ENCODE measurements around the gene CLRN3.

Gene CLRN3

GRCh38 chr10:127873901-127874470, 18.8 kb downstream of the CLRN3 start:
- CTCF ChIA-PET: no interaction called here
- H3K4me3 ChIP-seq (ENCODE audit: low read depth, low read length): no peak overlapping the region
- POLR2A ChIA-PET: no interaction called here
- DNase-seq (ENCODE audit: low read depth, low spot score): no peak
- no peak for TF ChIP-seq CTCF (IDR thresholded peaks at IDR 0.05; ENCODE audit: insufficient read depth, low read length, missing control alignments)

- DNase-seq (ENCODE audit: low read depth, low spot score): no peak
- CTCF ChIA-PET: no interaction called here
Observed at GRCh38 chr10:127872871-127873600, 19.7 kb downstream of the CLRN3 start.

GRCh38 chr10:127872011-127872761, 20.6 kb downstream of the CLRN3 start:
- ChIA-PET CTCF (no interaction called here), POLR2A (no interaction called here)
- H3K4me3 ChIP-seq (ENCODE audit: low read depth, low read length): no peak overlapping the region
- no peak for DNase-seq (ENCODE audit: low read depth, low spot score)
- no peak for TF ChIP-seq CTCF (IDR thresholded peaks at IDR 0.05; ENCODE audit: insufficient read depth, low read length, missing control alignments)

More at GRCh38 chr10:127872871-127873600, 19.7 kb downstream of the CLRN3 start:
- no peak overlapping the region for H3K4me3 ChIP-seq (ENCODE audit: low read depth, low read length)
- POLR2A ChIA-PET: no interaction called here
- TF ChIP-seq CTCF (IDR thresholded peaks at IDR 0.05; ENCODE audit: insufficient read depth, low read length, missing control alignments): no peak

GRCh38 chr10:127871631-127872010, 21.1 kb downstream of the CLRN3 start:
- TF ChIP-seq CTCF (IDR thresholded peaks at IDR 0.05; ENCODE audit: insufficient read depth, low read length, missing control alignments): no peak
- ChIA-PET CTCF (no interaction called here), POLR2A (no interaction called here)
- no peak for DNase-seq (ENCODE audit: low read depth, low spot score)
- H3K4me3 ChIP-seq (ENCODE audit: low read depth, low read length): no peak overlapping the region

- DNase-seq (ENCODE audit: low read depth, low spot score): no peak
- no peak overlapping the region for H3K4me3 ChIP-seq (ENCODE audit: low read depth, low read length)
- ChIA-PET POLR2A (no interaction called here), CTCF (interaction anchor here (1.4 kb wide), 1 partner anchor 142 kb away, joined by 3 read pairs; no protein-coding TSS in a partner anchor)
- TF ChIP-seq CTCF (IDR thresholded peaks at IDR 0.05; ENCODE audit: insufficient read depth, low read length, missing control alignments): no peak
Observed at GRCh38 chr10:127869329-127869728, 23.4 kb downstream of the CLRN3 start.

GRCh38 chr10:127867805-127868204, 24.9 kb downstream of the CLRN3 start:
- CTCF ChIA-PET: no interaction called here
- POLR2A ChIA-PET: no interaction called here
- no peak for TF ChIP-seq CTCF (IDR thresholded peaks at IDR 0.05; ENCODE audit: insufficient read depth, low read length, missing control alignments)
- no peak overlapping the region for H3K4me3 ChIP-seq (ENCODE audit: low read depth, low read length)
- DNase-seq (ENCODE audit: low read depth, low spot score): no peak

Measured in AG04449 (cell line).